Measurements from ENCODE around the gene MIB1.

- TF ChIP-seq STAT1 (IDR thresholded peaks at IDR 0.05; ENCODE audit: unreplicated experiment) (no peak), CTCF (conservative IDR thresholded peaks at IDR 0.05; ENCODE audit: low read depth in 2 of 2) (no peak), EZH2phosphoT487 (IDR thresholded peaks at IDR 0.05; ENCODE audit: unreplicated experiment) (no peak), JUNB (IDR thresholded peaks at IDR 0.05; ENCODE audit: unreplicated experiment) (no peak), EZH2 (IDR thresholded peaks at IDR 0.05; ENCODE audit: low read depth, unreplicated experiment) (no peak), REST (IDR thresholded peaks at IDR 0.05; ENCODE audit: unreplicated experiment) (no peak), CREB1 (CRISPR knock-in tag; IDR thresholded peaks at IDR 0.05; ENCODE audit: low read depth) (no peak), POLR2AphosphoS5 (IDR thresholded peaks at IDR 0.05; ENCODE audit: low read depth) (no peak), NANOG (IDR thresholded peaks at IDR 0.05; ENCODE audit: borderline replicate concordance) (no peak), ZNF462 (CRISPR knock-in tag; IDR thresholded peaks at IDR 0.05) (no peak), ETS1 (IDR thresholded peaks at IDR 0.05) (no peak), ZNF331 (CRISPR knock-in tag; IDR thresholded peaks at IDR 0.05; ENCODE audit: low read depth) (no peak)
Measured at GRCh38 chr18:21741562-21742314, 1.1 kb downstream of the MIB1 start.

Data from GM23338 (cell line).